GM12878 (cell line): ENCODE data around the gene MYOD1.

ENCODE experiments used
- GABPA ChIP-seq: IDR thresholded peaks from 2 replicates; pipeline ENCODE4 v1.6.1; 2014; ENCODE audit warnings: antibody characterized with exemption, low read depth, mild to moderate bottlenecking, inconsistent platforms
- HDAC2 ChIP-seq: fragments of 200-600 bp; sonication (generic); IDR thresholded peaks from 2 replicates; pipeline ENCODE4 v1.6.1; 2017
- JUND ChIP-seq: IDR thresholded peaks from 2 replicates; pipeline ENCODE4 v1.6.1; 2012; ENCODE audit warnings: low read depth, mild to moderate bottlenecking, low read length, improper control_type of control experiment, moderate library complexity
- NFYA ChIP-seq: IDR thresholded peaks from 2 replicates; pipeline ENCODE4 v1.6.1; 2011; ENCODE audit warnings: low read depth, mild to moderate bottlenecking, low read length, improper control_type of control experiment, borderline replicate concordance
- NRF1 ChIP-seq: conservative IDR thresholded peaks from 2 replicates; pipeline ENCODE4 v1.6.1; 2011; ENCODE audit warnings: mild to moderate bottlenecking, low read depth, low read length, improper control_type of control experiment
- POLR2A ChIP-seq: IDR thresholded peaks from 2 replicates; pipeline ENCODE4 v1.6.1; 2011; ENCODE audit warnings: low read depth, mild to moderate bottlenecking, low read length
- RAD21 ChIP-seq: IDR thresholded peaks from 2 replicates; pipeline ENCODE4 v1.6.1; 2011; ENCODE audit warnings: mild to moderate bottlenecking, low read depth, low read length, moderate library complexity; ENCODE audit not compliant: insufficient read depth
- SP1 ChIP-seq: IDR thresholded peaks from one replicate; pipeline ENCODE4 v1.6.1; 2011; ENCODE audit warnings: low read depth, low read length
- SUZ12 ChIP-seq: fragments of 200-600 bp; sonication (generic); IDR thresholded peaks from one replicate; pipeline ENCODE4 v1.6.1; 2018; ENCODE audit warnings: antibody characterized with exemption, mild to moderate bottlenecking; ENCODE audit not compliant: unreplicated experiment
- YY1 ChIP-seq: IDR thresholded peaks from 2 replicates; pipeline ENCODE4 v1.6.1; 2011; ENCODE audit warnings: low read depth, mild to moderate bottlenecking, low read length
- TF ChIP-seq, protein P1 (sequence below), 3 experiments: IDR thresholded peaks in 2 of 3; conservative IDR thresholded peaks in 1 of 3; 2 replicates each; pipeline ENCODE4 v1.5.1; 2011; ENCODE audit warnings: low read depth in 3 of 3, low read length in 3 of 3, mild to moderate bottlenecking in 3 of 3, control low read depth in 2 of 3, moderate library complexity in 2 of 3, inconsistent platforms in 1 of 3, mixed read lengths in 1 of 3; ENCODE audit not compliant: control insufficient read depth in 2 of 3, insufficient read depth in 1 of 3; ENCODE audit errors: extremely low read depth in 1 of 3

DNA sequence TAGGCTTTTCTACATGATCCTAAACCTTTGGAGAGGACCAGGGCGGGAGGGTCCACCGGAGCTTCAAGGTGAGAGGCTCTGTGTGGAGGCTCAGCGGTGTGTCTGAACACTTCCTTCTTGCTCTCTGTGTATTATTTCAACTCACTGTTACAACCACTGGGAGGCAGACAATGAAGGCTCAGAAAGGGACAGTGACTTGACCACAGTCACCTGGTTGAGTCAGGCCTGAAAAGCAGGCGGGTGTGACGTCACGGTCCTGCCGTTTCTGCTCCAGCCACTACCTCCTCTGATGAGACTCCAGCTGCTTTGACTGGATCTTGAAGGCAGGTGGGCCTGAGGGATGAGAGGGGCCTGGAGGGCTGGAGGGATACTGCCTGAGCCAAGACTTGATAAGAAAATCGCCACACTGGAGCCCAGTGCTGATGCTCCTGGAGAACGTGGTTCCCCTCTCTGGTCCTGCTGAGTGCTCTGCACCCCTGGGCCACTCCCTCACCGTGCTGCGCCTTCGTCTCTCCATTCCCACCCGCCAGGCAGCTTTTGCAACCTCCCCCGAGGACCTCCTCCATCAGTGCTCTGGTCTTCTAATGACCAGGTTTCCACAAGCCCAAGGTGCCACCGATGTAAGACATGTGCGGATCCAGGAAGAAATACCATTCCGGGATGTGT is 43.1 kb downstream of the MYOD1 start:
- no peak for TF ChIP-seq HDAC2
- TF ChIP-seq SUZ12: no peak
- TF ChIP-seq, protein P1, sequence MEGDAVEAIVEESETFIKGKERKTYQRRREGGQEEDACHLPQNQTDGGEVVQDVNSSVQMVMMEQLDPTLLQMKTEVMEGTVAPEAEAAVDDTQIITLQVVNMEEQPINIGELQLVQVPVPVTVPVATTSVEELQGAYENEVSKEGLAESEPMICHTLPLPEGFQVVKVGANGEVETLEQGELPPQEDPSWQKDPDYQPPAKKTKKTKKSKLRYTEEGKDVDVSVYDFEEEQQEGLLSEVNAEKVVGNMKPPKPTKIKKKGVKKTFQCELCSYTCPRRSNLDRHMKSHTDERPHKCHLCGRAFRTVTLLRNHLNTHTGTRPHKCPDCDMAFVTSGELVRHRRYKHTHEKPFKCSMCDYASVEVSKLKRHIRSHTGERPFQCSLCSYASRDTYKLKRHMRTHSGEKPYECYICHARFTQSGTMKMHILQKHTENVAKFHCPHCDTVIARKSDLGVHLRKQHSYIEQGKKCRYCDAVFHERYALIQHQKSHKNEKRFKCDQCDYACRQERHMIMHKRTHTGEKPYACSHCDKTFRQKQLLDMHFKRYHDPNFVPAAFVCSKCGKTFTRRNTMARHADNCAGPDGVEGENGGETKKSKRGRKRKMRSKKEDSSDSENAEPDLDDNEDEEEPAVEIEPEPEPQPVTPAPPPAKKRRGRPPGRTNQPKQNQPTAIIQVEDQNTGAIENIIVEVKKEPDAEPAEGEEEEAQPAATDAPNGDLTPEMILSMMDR (IDR thresholded peaks at IDR 0.05 in 2 of 3, conservative IDR thresholded peaks at IDR 0.05 in 1 of 3; ENCODE audit: control insufficient read depth in 2 of 3, extremely low read depth in 1 of 3, insufficient read depth in 1 of 3, low read depth in 3 of 3, low read length in 3 of 3): peak in 2 of 3 experiments; percentile 9 to 24; a peak in 2 of 6 replicates
- TF ChIP-seq SP1: no peak
- TF ChIP-seq GABPA: no peak
- 0 out of 2 replicates have a peak, but pooled peaks have one; percentile 8 for TF ChIP-seq RAD21
- TF ChIP-seq POLR2A: no peak
- no peak for TF ChIP-seq JUND
- no peak for TF ChIP-seq YY1
- TF ChIP-seq NFYA: no peak
- TF ChIP-seq NRF1: no peak
